Liver (tissue), 3 donors: Measurements from ENCODE around the gene RBX1.

Source experiments
- EGR1 ChIP-seq, 2 donors: IDR thresholded peaks; 2 replicates each; pipeline ENCODE4 v1.6.1; 2016 to 2018; ENCODE audit warnings: antibody characterized with exemption in 2 of 2, low read depth in 2 of 2
- FOXA1 ChIP-seq: IDR thresholded peaks from 2 replicates; pipeline ENCODE4 v1.6.1; 2016; ENCODE audit warnings: antibody characterized with exemption
- GABPA ChIP-seq, 2 donors: IDR thresholded peaks in 1 of 2; conservative IDR thresholded peaks in 1 of 2; 2 replicates each; pipeline ENCODE4 v1.6.1; 2016; ENCODE audit warnings: antibody characterized with exemption in 2 of 2, mild to moderate bottlenecking in 1 of 2, moderate library complexity in 1 of 2
- JUND ChIP-seq, 2 donors: IDR thresholded peaks; 2 replicates each; pipeline ENCODE4 v1.6.1; 2016; ENCODE audit warnings: antibody characterized with exemption in 2 of 2
- RAD21 ChIP-seq, 2 donors: IDR thresholded peaks; 2 replicates each; pipeline ENCODE4 v1.6.1; 2016; ENCODE audit warnings: antibody characterized with exemption in 2 of 2, mild to moderate bottlenecking in 2 of 2
- RXRA ChIP-seq, 2 donors: IDR thresholded peaks; 2 replicates each; pipeline ENCODE4 v1.6.1; 2017 to 2018; ENCODE audit warnings: antibody characterized with exemption in 2 of 2, mild to moderate bottlenecking in 1 of 2
- SP1 ChIP-seq: IDR thresholded peaks from 2 replicates; pipeline ENCODE4 v1.6.1; 2018; ENCODE audit warnings: antibody characterized with exemption, mild to moderate bottlenecking
- TAF1 ChIP-seq: conservative IDR thresholded peaks from 2 replicates; pipeline ENCODE4 v1.6.1; 2016; ENCODE audit warnings: antibody characterized with exemption, mild to moderate bottlenecking
- TF ChIP-seq, protein P1 (sequence below): fragments of 150-350 bp; IDR thresholded peaks from 2 replicates; pipeline ENCODE4 v1.5.1; 2017; ENCODE audit warnings: improper control_type of control experiment, low read depth, low read length; ENCODE audit not compliant: missing input control
- TF ChIP-seq, protein P2 (sequence below): IDR thresholded peaks from 2 replicates; pipeline ENCODE4 v1.6.1; 2016; ENCODE audit warnings: antibody characterized with exemption, mild to moderate bottlenecking
- TF ChIP-seq, protein P3 (sequence below): IDR thresholded peaks from 2 replicates; pipeline ENCODE4 v1.6.1; 2016; ENCODE audit warnings: antibody characterized with exemption
- TF ChIP-seq, protein P4 (sequence below): IDR thresholded peaks from 2 replicates; pipeline ENCODE4 v1.6.1; 2016; ENCODE audit warnings: antibody characterized with exemption
- donor health status: healthy.
- donor health status: healthy.

DNA sequence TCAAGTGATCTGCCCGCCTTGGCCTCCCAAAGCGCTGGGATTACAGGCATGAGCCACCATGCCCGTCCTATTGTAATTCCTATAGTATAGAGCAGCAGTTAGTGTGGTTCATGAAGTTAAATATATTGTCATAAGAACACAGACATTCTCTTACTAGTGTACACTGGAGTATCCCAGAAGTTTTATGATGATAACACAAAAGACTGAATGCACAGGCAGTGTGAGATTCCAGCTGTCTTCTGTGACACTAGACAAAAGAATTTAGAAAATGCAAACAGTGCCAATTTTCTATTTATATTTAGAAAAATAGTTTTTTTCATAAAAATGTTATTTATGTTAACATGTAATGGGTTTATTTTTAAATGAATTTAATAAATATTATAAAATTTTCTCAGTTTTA lies 39.4 kb upstream of the RBX1 start:
- TF ChIP-seq, protein P1, sequence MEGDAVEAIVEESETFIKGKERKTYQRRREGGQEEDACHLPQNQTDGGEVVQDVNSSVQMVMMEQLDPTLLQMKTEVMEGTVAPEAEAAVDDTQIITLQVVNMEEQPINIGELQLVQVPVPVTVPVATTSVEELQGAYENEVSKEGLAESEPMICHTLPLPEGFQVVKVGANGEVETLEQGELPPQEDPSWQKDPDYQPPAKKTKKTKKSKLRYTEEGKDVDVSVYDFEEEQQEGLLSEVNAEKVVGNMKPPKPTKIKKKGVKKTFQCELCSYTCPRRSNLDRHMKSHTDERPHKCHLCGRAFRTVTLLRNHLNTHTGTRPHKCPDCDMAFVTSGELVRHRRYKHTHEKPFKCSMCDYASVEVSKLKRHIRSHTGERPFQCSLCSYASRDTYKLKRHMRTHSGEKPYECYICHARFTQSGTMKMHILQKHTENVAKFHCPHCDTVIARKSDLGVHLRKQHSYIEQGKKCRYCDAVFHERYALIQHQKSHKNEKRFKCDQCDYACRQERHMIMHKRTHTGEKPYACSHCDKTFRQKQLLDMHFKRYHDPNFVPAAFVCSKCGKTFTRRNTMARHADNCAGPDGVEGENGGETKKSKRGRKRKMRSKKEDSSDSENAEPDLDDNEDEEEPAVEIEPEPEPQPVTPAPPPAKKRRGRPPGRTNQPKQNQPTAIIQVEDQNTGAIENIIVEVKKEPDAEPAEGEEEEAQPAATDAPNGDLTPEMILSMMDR, result no peak
- TF ChIP-seq TAF1 (no peak), FOXA1 (no peak), RXRA (IDR thresholded peaks at IDR 0.05) (no peak), RAD21 (IDR thresholded peaks at IDR 0.05) (no peak), SP1 (no peak), JUND (IDR thresholded peaks at IDR 0.05) (no peak), EGR1 (IDR thresholded peaks at IDR 0.05; ENCODE audit: low read depth in 2 of 2) (no peak), GABPA (IDR thresholded peaks at IDR 0.05 in 1 of 2, conservative IDR thresholded peaks at IDR 0.05 in 1 of 2) (no peak)
- TF ChIP-seq, protein P2, sequence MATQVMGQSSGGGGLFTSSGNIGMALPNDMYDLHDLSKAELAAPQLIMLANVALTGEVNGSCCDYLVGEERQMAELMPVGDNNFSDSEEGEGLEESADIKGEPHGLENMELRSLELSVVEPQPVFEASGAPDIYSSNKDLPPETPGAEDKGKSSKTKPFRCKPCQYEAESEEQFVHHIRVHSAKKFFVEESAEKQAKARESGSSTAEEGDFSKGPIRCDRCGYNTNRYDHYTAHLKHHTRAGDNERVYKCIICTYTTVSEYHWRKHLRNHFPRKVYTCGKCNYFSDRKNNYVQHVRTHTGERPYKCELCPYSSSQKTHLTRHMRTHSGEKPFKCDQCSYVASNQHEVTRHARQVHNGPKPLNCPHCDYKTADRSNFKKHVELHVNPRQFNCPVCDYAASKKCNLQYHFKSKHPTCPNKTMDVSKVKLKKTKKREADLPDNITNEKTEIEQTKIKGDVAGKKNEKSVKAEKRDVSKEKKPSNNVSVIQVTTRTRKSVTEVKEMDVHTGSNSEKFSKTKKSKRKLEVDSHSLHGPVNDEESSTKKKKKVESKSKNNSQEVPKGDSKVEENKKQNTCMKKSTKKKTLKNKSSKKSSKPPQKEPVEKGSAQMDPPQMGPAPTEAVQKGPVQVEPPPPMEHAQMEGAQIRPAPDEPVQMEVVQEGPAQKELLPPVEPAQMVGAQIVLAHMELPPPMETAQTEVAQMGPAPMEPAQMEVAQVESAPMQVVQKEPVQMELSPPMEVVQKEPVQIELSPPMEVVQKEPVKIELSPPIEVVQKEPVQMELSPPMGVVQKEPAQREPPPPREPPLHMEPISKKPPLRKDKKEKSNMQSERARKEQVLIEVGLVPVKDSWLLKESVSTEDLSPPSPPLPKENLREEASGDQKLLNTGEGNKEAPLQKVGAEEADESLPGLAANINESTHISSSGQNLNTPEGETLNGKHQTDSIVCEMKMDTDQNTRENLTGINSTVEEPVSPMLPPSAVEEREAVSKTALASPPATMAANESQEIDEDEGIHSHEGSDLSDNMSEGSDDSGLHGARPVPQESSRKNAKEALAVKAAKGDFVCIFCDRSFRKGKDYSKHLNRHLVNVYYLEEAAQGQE, result no peak
- TF ChIP-seq, protein P3, sequence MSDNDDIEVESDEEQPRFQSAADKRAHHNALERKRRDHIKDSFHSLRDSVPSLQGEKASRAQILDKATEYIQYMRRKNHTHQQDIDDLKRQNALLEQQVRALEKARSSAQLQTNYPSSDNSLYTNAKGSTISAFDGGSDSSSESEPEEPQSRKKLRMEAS, result no peak
- TF ChIP-seq, protein P4, sequence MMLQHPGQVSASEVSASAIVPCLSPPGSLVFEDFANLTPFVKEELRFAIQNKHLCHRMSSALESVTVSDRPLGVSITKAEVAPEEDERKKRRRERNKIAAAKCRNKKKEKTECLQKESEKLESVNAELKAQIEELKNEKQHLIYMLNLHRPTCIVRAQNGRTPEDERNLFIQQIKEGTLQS, result no peak
